Colon (tissue), 2 donors: ENCODE results near the gene IRF7.

Source experiments
- FAIRE-seq: peaks from 2 replicates; lab custom pipeline; 2012; peaks lifted over from hg19 to GRCh38; lab: Jason Lieb, UNC
- donor health status: control.
- donor health status: control.

The IRF7 gene

GRCh38 chr11:620935-621814, 5.4 kb upstream of the IRF7 start:
- no peak for FAIRE-seq

DNA sequence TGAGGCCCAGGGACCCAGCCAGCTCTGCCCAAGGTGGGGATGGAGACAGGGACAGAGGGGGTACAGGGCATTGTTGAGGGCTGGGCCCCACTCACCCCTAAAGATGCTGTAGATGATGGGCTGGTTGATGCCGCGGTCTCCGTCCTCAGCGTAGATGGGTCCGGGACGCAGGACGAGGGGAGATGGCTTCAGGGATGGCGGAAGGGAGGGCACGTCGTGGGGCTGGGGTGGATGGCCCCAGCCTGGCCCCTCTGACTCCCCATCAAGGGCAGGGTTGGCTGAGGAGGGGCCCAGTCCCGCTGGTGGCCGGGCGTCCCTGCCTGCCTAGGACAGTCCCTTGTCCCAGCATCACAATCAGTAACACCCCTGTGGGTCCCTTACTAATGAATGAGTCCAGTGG, 4.5 kb upstream of the IRF7 start:
- FAIRE-seq, result no peak

- FAIRE-seq, result no peak
Observed at GRCh38 chr11:619628-620050, 3.9 kb upstream of the IRF7 start.

DNA sequence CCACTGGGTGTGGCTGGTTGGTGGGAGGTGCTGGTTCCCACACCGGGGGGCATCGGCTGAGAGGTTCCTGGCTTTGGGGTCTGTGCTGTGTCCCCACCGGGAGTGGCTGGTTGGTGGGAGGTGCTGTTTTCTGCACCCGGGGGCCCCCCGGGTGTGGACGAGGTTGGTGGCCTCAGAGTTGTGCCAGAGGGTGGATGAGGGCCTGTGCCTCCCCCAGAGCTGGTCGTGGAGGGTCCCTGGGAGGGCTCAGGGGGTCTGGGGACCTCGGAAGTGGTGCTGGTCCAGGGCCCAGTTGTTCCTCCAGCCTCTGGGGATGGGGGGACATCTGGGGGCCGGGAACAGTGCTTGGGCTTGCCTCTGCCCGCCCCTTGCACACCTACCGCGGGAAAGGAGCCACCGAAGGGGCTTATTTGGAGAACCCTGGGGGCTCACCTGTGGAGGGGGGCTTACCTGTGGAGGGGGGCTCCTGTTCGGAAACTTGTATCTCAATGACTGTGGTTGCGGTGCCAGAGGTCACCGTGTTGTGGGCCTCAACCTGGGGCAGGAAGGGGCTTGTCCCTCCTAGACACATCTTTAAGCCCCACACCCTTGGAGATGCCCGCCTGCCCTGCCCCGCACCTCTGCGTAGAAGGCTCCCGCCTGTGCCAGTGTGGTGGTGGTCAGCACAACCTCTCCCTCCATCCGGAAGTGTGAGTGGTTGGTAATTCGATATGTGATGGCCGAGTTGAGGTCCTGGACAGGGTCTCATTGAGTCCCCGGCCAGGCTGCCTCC, 3.3 kb upstream of the IRF7 start:
- FAIRE-seq, result no peak

DNA sequence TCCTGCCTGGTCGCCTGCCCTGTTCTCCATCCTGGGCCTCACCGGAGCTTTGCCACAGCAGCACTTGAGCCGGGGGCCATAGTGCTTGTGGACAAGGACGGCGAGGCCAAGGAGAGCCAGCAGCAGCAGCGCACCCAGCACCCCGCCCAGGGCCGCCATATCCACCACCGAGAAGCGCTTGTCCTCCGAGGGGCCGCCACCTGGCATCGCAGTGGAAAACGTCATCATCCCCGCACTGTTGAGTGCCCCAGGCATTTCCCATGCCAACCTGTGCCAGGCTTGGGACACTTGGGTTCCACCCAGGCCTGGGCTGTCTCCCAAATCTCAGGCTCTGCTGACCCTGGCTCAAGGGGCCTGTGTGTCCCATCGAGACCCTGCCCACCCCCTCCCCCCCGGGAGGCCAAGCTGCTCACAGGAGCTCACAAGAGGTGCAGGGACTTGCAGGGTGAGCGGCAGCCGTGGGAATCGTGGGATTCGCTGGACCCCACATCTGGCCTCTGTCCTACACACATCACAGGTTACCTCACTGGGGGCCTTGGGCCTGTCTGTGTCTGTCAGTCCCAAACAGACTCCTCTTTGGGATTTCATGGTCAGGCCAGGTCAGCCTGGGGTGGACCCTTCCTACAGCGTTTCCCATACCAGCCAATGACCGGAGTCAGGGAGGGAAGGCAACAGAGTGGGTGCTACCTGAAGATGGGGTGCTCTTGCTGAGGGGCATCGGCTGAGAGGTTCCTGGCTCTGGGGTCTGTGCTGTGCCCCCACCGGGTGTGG, 2.3 kb upstream of the IRF7 start:
- FAIRE-seq, result no peak

GRCh38 chr11:617199-617911, 1.6 kb upstream of the IRF7 start:
- no peak for FAIRE-seq

DNA sequence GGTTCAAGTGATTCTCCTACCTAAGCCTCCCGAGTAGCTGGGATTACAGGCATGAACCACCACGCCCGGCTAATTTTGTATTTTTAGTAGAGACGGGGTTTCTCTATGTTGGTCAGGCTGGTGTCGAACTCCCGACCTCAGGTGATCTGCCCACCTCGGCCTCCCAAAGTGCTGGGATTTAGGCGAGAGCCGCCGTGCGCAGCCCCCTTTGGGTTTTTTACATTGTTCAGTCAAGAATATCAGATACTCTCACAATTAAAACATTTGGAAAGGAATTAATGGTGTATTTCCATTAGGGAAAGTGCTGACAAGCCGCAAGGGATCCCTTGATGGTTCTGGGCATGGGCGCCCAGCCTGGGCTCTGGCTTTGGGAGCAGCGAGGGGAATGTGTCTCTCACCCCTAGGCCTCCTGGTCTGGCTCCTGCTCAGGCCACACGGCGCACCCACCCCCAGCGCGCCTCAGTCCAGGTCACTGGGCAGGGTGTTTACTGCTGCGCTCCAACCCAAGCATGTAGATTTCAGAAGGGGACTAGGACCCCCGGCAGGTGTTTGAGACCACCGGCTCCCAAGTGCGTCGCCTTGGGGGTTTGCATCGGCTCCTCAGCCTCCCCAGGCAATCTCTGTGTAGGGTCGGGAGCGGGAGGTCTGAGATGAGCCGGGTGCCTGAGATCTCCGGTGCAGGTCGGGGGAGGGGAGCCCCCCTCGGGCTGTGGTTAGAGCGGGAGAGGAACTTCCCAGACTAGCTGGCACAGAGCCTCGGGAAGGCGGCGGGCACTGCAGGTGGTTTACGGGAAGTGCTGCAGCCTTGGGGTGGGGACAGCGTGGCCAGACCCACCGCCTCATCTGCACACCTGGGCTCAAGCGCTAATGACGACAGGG, 809 bp upstream of the IRF7 start:
- no peak for FAIRE-seq

- FAIRE-seq, result no peak
Observed at GRCh38 chr11:614623-615503, 887 bp downstream of the IRF7 start.

DNA sequence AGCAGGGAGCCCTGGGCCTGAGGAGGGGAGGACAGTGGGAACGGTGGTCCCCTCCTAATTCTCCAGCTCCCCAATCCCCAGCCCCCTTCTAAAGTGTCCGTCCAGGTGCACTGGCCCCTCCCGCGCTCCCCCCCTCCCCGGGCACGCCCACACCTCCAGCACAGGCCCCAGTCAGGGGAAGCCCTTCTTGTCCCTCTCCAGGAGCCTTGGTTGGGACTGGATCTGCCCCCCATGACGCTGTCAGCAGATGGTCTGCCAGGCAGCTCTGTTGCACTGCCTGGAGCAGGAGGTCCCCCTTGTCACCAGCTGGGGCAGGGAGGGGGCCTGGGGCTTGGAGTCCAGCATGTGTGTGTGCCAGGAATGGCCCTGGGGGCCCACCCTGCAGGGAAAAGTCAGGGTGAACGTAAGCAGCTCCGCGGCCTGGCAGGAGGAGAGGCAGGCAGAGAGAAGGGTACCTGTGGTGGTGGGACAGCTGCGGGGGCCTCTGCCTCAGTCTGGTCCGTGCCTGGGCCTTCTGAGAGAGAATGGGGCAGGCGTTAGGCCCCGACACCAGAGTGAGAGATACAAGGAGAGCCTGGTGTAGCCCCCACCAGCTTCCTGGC, 1.6 kb downstream of the IRF7 start:
- FAIRE-seq, result no peak

DNA sequence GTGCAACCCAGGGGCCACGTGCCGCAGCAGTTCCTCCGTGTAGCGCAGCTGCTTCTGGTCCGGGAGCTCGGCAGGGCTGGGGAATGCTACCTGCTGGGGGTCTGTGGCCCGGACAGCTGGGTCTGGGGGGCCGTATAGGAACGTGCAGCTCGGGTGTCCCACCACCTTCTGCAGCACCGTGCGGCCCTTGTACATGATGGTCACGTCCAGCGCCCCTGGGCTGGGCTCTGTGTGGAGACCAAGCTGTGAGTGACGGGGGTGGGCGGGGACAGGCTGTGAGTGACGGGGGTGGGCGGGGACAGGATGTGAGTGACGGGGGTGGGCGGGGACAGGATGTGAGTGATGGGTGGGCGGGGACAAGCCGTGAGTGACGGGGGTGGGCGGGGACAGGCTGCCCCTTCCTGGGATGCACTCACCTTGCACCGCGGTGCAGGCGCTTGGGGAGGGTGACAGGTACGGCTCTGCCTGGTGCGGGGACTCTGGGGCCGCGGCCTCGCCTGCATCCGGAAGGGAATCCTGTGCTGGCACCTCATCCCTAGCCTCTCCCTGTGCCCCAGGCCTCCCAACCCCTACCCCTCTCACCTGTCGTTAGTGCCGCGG, 2.3 kb downstream of the IRF7 start:
- no peak for FAIRE-seq

- FAIRE-seq, result no peak
Observed at GRCh38 chr11:612961-613300, 2.8 kb downstream of the IRF7 start.

GRCh38 chr11:612201-612960, 3.4 kb downstream of the IRF7 start:
- no peak for FAIRE-seq

- FAIRE-seq, result no peak
Observed at GRCh38 chr11:611001-611996, 4.5 kb downstream of the IRF7 start.

DNA sequence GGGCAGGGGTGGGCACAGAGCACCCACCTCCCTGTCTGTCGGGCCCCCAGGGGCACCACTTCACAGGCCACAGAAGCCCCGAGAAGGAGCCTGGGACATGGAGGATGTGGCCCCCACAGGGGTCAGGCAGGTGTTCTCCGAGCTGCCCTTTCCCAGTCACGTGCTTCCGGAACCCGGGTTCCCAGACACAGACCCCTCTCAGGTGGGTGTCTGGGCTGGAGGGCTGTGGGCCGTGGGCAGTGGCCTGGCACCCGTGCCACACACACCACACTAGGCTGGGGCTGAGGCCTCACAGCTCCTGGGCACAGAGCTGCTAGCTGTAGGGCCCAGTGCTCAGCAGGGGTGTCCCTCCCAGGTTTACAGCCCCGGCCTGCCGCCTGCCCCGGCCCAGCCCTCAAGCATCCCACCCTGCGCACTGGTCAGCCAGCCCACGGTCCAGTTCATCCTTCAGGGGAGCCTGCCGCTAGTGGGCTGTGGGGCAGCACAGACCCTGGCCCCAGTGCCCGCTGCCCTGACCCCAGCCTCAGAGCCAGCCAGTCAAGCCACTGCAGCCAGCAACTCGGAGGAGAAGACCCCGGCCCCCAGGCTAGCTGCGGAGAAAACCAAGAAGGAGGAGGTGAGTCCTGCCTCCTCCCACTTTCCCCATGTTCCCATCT, 5.5 kb downstream of the IRF7 start:
- no peak for FAIRE-seq

DNA sequence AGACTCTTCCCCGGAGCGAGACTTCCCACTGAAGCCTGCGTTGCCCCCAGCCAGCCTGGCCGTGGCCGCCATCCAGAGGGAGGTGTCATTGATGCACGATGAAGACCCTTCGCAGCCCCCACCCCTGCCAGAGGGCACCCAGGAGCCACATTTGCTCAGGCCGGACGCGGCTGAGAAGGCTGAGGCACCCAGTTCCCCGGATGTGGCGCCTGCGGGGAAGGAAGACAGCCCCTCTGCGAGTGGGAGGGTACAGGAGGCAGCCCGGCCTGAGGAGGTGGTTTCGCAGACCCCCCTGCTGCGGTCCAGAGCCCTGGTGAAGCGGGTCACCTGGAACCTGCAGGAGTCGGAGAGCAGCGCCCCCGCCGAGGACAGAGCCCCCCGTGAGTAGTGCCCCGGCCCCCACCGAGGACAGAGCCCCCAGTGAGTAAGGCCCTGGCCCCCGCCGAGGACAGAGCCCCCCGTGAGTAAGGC, 6.4 kb downstream of the IRF7 start:
- no peak for FAIRE-seq

- FAIRE-seq, result no peak
Observed at GRCh38 chr11:608791-609251, 6.9 kb downstream of the IRF7 start.
